GM12872 (cell line): ENCODE measurements around the gene AK5.

ENCODE experiments used
- TF ChIP-seq, protein P1 (sequence below): IDR thresholded peaks from 3 replicates; pipeline ENCODE4 v1.5.1; 2011; ENCODE audit warnings: low read depth, mild to moderate bottlenecking, low read length, moderate library complexity; ENCODE audit not compliant: insufficient read depth

Gene AK5

DNA sequence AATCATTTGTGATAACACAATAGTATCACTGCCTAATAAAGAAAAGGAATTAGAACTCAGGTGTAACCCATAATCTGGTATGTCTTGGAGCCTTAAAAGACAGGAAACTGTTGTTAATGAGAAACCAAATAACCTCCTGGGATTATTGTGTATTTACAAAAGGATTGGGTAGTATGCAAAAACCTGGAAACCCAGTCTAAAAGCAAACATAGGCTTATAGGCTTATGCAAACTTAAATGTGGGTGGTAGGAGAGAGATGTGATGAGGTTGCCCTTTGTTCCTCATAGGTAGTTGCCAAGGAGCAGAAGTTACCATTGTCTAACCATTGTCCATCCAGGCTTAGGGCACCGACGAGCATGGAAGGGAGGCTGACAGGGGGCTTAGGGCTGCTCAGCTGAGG, 165.8 kb downstream of the AK5 start:
- TF ChIP-seq, protein P1, sequence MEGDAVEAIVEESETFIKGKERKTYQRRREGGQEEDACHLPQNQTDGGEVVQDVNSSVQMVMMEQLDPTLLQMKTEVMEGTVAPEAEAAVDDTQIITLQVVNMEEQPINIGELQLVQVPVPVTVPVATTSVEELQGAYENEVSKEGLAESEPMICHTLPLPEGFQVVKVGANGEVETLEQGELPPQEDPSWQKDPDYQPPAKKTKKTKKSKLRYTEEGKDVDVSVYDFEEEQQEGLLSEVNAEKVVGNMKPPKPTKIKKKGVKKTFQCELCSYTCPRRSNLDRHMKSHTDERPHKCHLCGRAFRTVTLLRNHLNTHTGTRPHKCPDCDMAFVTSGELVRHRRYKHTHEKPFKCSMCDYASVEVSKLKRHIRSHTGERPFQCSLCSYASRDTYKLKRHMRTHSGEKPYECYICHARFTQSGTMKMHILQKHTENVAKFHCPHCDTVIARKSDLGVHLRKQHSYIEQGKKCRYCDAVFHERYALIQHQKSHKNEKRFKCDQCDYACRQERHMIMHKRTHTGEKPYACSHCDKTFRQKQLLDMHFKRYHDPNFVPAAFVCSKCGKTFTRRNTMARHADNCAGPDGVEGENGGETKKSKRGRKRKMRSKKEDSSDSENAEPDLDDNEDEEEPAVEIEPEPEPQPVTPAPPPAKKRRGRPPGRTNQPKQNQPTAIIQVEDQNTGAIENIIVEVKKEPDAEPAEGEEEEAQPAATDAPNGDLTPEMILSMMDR: no peak

DNA sequence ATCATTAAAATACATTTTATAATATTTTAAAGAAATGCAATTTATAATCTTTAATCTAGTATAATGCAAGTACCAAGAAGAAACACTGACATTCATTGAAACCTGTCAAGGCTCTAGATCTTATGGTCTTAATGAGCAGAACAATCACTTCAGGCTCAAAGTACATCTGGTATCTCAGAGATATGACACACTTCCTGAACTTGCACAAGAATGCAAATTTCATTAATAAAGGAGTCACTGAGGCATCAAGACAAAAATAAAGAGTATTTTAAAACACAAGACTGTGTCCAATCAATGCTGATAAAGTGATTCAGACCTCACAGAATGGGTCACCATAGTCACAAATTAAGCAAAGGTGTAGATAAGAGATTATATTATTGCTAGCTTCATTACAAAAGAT, 178.1 kb downstream of the AK5 start:
- TF ChIP-seq, protein P1: no peak

DNA sequence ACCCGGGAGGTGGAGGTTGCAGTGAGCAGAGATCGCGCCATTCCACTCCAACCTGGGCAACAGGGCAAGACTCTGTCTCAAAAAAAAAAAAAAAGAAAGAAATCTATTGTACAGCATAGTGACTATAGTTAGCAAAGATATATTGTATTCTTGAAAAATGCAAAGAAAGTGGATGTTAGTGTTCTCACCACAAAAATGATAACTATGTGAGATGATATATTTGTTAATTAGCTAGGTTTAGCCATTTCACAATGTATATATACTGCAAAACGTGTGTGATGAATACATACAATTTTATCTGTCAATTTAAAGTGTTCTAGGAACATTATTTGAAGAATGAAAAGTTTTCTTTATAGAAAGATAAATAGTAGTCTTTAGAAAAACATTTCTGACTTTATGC, 179.9 kb downstream of the AK5 start:
- TF ChIP-seq, protein P1: no peak

DNA sequence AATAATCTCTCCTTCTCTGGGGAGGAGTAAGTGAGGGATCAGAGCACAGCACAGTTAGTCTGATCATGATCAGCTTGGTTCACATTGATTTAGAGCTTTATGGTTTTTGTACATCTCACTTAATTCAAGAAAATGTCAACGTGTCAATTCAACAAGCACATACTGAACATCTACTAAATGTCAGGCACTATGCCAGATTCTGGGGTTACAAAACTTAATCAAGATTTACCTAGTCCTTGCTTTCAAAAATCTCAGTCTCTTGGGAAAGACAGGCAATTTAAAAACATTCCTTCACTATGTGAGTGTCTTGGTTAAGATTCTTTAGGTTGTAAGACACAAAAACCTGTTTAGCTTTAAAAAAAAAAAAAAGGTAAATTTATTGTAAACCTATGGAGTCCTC, 181.4 kb downstream of the AK5 start:
- TF ChIP-seq, protein P1: no peak

DNA sequence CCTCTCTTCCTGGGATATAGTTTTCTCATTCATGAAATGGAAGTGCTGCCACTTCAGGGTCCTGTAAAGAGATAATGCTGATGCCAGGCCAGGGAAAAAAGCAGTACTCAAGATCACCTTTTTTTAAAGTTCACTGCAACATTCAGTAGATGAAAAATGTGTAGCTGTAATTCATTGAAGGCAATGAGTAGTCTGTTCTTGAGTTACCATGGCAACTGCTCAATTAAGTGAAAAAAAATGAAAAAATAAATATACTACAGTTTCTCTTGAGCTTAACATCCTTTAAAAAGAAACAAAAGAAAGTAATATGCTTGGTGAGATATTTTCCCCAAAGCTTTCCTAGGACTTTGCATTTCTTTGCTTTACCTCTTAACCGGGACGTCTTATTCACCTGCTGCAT, 183.3 kb downstream of the AK5 start:
- TF ChIP-seq, protein P1: no peak

DNA sequence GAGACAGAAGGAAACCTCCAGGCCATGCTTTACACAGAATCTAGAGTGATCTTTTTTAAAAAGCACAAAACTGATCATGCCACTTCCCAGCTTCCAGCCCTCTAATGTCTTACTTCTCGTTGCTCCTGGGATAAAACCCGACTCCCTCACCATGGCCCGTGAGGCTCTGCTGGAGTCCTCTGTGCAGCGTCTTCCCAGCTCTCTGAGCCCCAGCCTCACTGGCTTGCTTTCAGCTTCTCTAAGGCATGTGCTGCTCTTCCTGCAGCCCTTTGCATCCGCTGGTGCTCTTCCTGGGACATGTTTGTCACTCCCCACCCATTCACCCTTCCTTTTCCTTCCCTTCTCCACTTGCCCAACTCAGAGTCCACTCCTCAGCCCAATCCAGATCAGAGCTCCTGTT, 184.1 kb downstream of the AK5 start:
- TF ChIP-seq, protein P1: no peak

DNA sequence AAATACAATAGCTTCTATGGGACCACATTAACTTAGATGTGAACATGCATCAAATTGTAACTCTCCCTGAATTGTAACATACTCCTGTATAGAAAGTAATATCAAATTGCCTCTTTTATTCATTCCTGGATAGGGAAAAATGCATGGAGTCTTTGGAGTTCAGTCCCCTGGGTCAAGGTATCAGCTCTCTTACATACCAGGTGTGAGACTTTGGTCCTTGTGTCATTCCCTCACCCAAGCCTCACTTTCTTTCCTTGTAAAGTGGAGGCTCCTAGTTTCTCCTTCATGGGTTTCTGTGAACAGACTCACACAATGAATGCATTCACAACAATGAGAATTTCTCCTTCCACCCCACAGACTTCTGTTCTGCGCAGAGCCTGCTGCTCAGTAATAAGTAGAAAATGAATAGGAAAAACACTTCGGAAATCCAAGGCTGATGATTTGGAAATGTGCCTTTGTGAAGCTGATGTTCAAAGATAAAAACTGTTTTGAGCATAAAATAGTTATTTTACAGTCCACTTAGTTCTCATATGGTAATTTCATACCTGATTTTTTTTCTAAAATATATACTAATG, 185.3 kb downstream of the AK5 start:
- TF ChIP-seq, protein P1: no peak
